LNCaP clone FGC (cell line): ENCODE measurements around the gene TTC16.

ENCODE experiments used
- DNase-seq: peaks from one replicate; pipeline ENCODE4 v3.0.0-alpha.2; 2011; ENCODE audit warnings: low read depth
- H3K4me3 ChIP-seq: 2 replicates; pipeline ENCODE4 v1.5.1; 2011; ENCODE audit warnings: mild to moderate bottlenecking, low read depth, low read length, control low read depth
- CTCF ChIP-seq: IDR thresholded peaks from 2 replicates; pipeline ENCODE4 v1.5.1; 2012; ENCODE audit warnings: mild to moderate bottlenecking; ENCODE audit not compliant: control insufficient read depth, insufficient read depth; ENCODE audit errors: extremely low read depth

TTC16 gene

GRCh38 chr9:127763918-127764384 lies 48.1 kb downstream of the TTC16 start:
- no peak for TF ChIP-seq CTCF
- no peak for DNase-seq
- no peak overlapping the region for H3K4me3 ChIP-seq

GRCh38 chr9:127765418-127765817 lies 49.5 kb downstream of the TTC16 start:
- TF ChIP-seq CTCF, result no peak
- no peak overlapping the region for H3K4me3 ChIP-seq

GRCh38 chr9:127767410-127767809 lies 51.5 kb downstream of the TTC16 start:
- no peak for TF ChIP-seq CTCF
- H3K4me3 ChIP-seq, result no peak overlapping the region
- no peak for DNase-seq

More at GRCh38 chr9:127765418-127765817, 49.5 kb downstream of the TTC16 start:
- DNase-seq, result no peak

GRCh38 chr9:127767909-127768331 lies 52.0 kb downstream of the TTC16 start:
- no peak for TF ChIP-seq CTCF
- H3K4me3 ChIP-seq, result no peak overlapping the region
- no peak for DNase-seq

- no peak for TF ChIP-seq CTCF
- H3K4me3 ChIP-seq, result no peak overlapping the region
- no peak for DNase-seq
Observed at GRCh38 chr9:127768698-127769097, 52.8 kb downstream of the TTC16 start.

GRCh38 chr9:127769101-127769500 lies 53.2 kb downstream of the TTC16 start:
- H3K4me3 ChIP-seq, result no peak overlapping the region
- no peak for TF ChIP-seq CTCF
- DNase-seq, result no peak

GRCh38 chr9:127769929-127770582 lies 54.2 kb downstream of the TTC16 start:
- no peak overlapping the region for H3K4me3 ChIP-seq
- no peak for TF ChIP-seq CTCF
- DNase-seq, result no peak
